GM12878 (cell line): ENCODE data around the gene SAMSN1.

Experiments
- NBN ChIP-seq: fragments of 450-650 bp; IDR thresholded peaks from 2 replicates; pipeline ENCODE4 v1.6.1; 2016
- RUNX3 ChIP-seq: IDR thresholded peaks from 2 replicates; pipeline ENCODE4 v1.6.1; 2012; ENCODE audit warnings: low read length, inconsistent platforms

DNA sequence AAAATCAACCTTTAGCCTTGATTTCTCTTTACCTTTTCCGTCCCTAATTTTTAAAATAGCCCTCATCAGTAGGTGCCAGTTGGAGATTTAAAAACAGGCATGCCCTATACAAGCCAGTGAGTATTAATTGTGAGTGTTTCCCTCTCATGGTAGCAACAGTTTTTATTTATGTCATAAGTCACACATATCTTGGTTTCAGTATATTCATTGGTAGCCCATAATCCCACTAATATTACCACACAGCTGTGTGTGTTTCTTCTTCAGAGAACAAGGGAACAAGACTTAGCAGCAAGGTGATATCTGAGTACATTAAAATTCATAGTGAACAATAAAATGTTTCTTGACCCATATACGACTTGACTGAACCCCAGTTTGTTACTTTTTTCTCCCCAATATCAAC, 94.6 kb downstream of the SAMSN1 start:
- TF ChIP-seq RUNX3 (peak; percentile 26; the same call in 1 of the 2 replicates), NBN (no peak)
